Nephron progenitor cell (in vitro differentiated cells): Measurements from ENCODE around the gene ITPRID2.

Experiments
- DNase-seq: peaks from one replicate; pipeline ENCODE4 v3.0.0; 2021
- H3K27ac Mint-ChIP-seq: 2 replicates; pipeline ENCODE4 v1.8.0; 2021; ENCODE audit warnings: mild to moderate bottlenecking, moderate library complexity, mixed read lengths
- H3K27me3 Mint-ChIP-seq: 2 replicates; pipeline ENCODE4 v1.8.0; 2021; ENCODE audit warnings: mild to moderate bottlenecking, low read depth, mixed read lengths; ENCODE audit not compliant: poor library complexity
- H3K36me3 Mint-ChIP-seq: 2 replicates; pipeline ENCODE4 v1.8.0; 2021; ENCODE audit warnings: low read depth, mixed read lengths
- H3K4me1 Mint-ChIP-seq: 2 replicates; pipeline ENCODE4 v1.8.0; 2021; ENCODE audit warnings: mixed read lengths
- H3K4me3 Mint-ChIP-seq: 2 replicates; pipeline ENCODE4 v1.8.0; 2021; ENCODE audit warnings: mild to moderate bottlenecking, moderate library complexity, mixed read lengths
- H3K9me3 Mint-ChIP-seq: 2 replicates; pipeline ENCODE4 v1.8.0; 2021; ENCODE audit warnings: mild to moderate bottlenecking, moderate library complexity, mixed read lengths
- TF ChIP-seq, protein P1 (sequence below): fragments of 200-600 bp; sonication (generic); IDR thresholded peaks from 2 replicates; pipeline ENCODE4 v1.5.0; 2021; ENCODE audit warnings: antibody characterized with exemption

The ITPRID2 gene

GRCh38 chr2:181970160-181970794 lies 78.7 kb downstream of the ITPRID2 start:
- H3K27ac Mint-ChIP-seq: no peak overlapping the region

DNA sequence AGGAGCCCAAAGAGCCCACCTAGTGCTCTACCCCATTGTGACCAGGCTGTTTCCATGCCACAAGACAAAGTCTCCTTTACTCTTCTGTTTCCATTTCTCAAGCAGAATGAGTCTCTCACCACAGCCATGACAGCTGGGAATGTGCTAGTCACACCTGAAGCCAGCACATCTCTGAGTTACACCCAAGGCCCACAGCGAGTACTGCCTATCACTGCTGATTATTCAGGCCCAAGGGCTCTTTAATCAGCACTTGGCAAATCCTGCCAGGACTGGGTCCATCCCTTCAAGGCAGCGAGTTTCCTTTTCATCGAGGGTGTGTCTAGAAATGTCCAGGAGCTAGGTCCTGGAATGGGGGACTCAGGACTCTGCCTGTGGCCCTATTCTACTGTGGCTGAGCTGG lies 79.5 kb downstream of the ITPRID2 start:
- H3K36me3 Mint-ChIP-seq: no peaks in the 10 kb centered on the region
- no peaks in the 10 kb centered on the region for H3K27me3 Mint-ChIP-seq
- TF ChIP-seq, protein P1, sequence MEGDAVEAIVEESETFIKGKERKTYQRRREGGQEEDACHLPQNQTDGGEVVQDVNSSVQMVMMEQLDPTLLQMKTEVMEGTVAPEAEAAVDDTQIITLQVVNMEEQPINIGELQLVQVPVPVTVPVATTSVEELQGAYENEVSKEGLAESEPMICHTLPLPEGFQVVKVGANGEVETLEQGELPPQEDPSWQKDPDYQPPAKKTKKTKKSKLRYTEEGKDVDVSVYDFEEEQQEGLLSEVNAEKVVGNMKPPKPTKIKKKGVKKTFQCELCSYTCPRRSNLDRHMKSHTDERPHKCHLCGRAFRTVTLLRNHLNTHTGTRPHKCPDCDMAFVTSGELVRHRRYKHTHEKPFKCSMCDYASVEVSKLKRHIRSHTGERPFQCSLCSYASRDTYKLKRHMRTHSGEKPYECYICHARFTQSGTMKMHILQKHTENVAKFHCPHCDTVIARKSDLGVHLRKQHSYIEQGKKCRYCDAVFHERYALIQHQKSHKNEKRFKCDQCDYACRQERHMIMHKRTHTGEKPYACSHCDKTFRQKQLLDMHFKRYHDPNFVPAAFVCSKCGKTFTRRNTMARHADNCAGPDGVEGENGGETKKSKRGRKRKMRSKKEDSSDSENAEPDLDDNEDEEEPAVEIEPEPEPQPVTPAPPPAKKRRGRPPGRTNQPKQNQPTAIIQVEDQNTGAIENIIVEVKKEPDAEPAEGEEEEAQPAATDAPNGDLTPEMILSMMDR: no peak
- H3K4me3 Mint-ChIP-seq: no peak overlapping the region
- peaks cover 8% of the 10 kb centered on the region for H3K9me3 Mint-ChIP-seq
- DNase-seq: no peak
- peaks cover 5% of the 10 kb centered on the region for H3K4me1 Mint-ChIP-seq
- H3K27ac Mint-ChIP-seq: no peak overlapping the region

More at GRCh38 chr2:181970160-181970794, 78.7 kb downstream of the ITPRID2 start:
- H3K4me3 Mint-ChIP-seq: no peak overlapping the region
- TF ChIP-seq, protein P1: no peak
- peaks cover 15% of the 10 kb centered on the region for H3K9me3 Mint-ChIP-seq
- DNase-seq: no peak
- peaks cover 5% of the 10 kb centered on the region for H3K4me1 Mint-ChIP-seq
- H3K27me3 Mint-ChIP-seq: no peaks in the 10 kb centered on the region
- H3K36me3 Mint-ChIP-seq: no peaks in the 10 kb centered on the region

DNA sequence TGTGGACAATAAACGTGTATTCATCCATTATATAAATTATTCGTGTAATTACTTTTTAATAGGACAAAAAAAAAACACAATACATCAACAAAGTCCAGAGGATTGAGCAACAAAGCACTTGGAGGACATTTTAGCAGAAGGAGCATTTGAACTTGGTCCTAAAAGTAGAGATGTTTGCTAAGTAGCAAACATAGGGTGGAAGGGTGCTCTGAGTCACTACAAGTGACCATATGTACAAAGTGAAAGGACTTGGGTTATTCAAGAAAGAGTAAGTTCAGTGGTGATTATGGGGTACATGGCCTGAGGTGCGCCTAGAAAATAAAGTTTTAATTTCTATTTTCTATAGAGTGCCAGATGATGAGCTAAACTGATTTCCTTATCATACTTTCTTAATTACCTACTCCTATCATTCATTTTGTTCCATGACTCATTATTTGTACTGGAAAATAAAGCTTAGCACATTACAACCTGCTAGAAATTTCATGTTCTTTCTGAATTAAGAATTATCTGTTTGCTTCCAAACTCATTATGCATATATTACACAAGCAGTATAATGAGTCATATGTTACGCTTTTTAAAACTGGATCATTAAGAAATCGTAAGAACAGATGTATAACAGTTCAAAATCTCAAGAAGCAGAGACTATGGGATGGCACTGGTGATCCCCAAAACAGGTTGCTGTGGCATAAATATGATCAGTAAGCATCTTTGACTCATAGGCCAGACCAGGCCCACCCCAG lies 81.1 kb downstream of the ITPRID2 start:
- Mint-ChIP-seq H3K36me3 (no peaks in the 10 kb centered on the region), H3K27ac (no peak overlapping the region), H3K4me1 (peaks cover 5% of the 10 kb centered on the region), H3K27me3 (no peaks in the 10 kb centered on the region), H3K4me3 (no peak overlapping the region), H3K9me3 (peaks cover 8% of the 10 kb centered on the region)
- TF ChIP-seq, protein P1: no peak
- DNase-seq: no peak

DNA sequence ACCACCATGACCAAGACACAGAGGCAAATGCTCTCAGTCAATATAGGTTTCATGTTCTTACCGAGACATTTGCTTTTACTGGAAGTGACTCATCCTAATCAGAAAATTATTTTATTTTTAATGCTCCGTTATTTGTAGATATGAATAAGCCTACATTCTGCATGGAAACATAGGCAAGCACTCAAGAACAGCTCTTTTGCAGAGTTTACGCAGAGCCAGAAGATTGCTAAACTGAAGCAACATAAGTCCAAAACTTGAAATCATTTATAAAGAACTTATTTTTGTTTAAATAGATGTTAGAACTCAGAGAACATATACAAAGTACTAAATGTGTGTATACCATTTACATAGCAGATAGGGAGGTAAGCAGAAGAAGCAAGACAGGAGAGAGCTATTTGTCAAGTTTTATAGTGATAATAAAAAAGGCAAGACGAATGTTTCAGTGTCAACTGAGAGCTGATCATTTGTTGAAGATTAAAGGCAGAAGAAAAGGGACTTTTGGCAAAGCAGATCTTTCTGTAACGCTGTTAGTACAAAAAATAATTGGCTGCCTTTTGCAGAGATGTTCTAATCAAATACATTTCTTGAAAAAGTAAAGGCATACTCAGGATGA lies 81.7 kb downstream of the ITPRID2 start:
- DNase-seq: no peak
- TF ChIP-seq, protein P1: no peak
- Mint-ChIP-seq H3K36me3 (no peaks in the 10 kb centered on the region), H3K4me3 (no peak overlapping the region), H3K9me3 (peaks cover 8% of the 10 kb centered on the region), H3K27me3 (no peaks in the 10 kb centered on the region), H3K4me1 (peaks cover 5% of the 10 kb centered on the region), H3K27ac (no peak overlapping the region)

GRCh38 chr2:181977661-181978350 lies 86.3 kb downstream of the ITPRID2 start:
- no peaks in the 10 kb centered on the region for H3K9me3 Mint-ChIP-seq
- no peak for DNase-seq
- TF ChIP-seq, protein P1: no peak
- H3K36me3 Mint-ChIP-seq: no peaks in the 10 kb centered on the region
- peaks cover 5% of the 10 kb centered on the region for H3K4me1 Mint-ChIP-seq
- peaks cover 3% of the 10 kb centered on the region for H3K27me3 Mint-ChIP-seq
- H3K4me3 Mint-ChIP-seq: no peak overlapping the region
- H3K27ac Mint-ChIP-seq: no peak overlapping the region
